HG03039 (cell line): ENCODE data around the gene FGF12.
"Not testable (repeated sequence)": the region's sequence is repeated elsewhere in the genome, so short reads cannot be mapped to it uniquely, and the experiment has no call there.

Experiments used
- ATAC-seq: cut with Tn5 transposase; IDR thresholded peaks from one replicate; pipeline ENCODE4 v1.9.1; 2021; ENCODE audit warnings: mild to moderate bottlenecking, moderate library complexity; ENCODE audit not compliant: unreplicated experiment

Gene FGF12

DNA sequence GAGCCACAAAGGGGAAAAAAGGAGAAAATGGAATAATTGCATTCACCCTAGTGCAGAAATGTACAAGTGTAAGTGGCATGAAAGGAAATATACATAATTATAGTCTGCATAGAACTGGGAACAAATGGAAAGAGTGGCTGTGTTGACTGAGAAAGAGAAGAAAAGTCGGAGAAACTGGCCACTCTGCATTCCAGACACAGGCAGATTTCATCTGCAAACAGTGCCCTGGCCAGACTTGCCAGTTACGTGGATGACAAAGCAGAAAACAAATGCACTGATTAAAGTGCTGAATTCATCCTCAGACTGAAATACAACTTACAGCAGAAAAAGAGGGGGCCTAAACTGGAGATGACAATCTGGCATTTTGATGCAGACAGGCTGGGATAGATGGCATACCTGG is 129.8 kb downstream of the FGF12 start:
- ATAC-seq, result no peak

DNA sequence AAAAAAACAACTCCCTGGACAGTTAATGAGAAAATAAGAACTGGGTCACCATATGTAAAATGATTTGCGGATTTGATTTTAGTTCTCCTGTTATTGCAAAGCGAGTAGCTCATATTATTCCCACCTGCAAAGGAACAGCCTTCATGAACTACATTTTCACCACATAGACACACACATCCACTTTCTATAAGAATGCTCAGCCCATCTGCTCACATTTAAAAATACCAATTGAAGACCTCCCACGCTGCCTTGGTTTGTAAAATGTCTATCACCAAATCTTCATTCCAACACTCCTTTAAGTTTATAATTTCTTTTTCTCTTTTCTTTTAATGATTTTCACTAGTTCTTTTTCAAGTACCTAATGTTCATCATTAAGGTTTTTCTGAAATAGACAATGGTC is 148.6 kb downstream of the FGF12 start:
- no peak for ATAC-seq

DNA sequence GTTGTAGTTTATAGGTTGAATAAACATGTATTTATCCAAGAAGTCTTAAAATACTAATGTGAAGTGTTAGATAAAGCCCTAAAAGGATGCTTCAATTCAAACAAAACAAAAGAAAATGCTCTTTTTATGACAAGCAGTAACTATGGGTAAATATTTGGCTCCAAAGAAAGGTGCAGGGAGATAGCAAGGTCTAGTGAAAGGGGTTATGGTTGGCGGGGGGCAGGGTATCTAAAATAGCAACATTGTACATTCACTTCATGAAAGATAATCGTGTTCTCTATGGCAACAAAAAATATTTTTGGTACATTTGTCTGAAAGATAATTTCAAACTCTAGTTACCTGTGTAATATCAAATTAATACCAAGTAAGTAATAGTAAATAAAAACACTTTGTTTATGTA is 149.5 kb downstream of the FGF12 start:
- no peak for ATAC-seq

DNA sequence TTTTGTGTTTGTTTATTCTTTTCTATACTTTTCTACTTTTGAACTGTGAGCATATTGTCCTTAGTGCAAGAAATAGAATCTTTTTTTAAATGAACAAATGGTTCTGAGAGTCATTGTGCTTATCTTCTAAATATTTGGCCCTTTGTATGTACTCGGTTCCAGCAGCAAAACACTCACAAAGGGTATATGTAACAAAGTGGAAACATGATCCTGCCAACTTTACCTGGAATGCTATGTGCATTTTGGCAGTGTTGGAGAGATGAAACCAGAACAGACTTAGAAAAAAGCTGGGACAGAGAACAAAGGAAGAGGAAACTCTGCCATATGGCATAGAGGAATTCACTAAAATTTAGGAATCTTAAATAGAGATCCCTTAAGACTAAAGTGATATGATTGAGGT is 150.1 kb downstream of the FGF12 start:
- ATAC-seq, result no peak

DNA sequence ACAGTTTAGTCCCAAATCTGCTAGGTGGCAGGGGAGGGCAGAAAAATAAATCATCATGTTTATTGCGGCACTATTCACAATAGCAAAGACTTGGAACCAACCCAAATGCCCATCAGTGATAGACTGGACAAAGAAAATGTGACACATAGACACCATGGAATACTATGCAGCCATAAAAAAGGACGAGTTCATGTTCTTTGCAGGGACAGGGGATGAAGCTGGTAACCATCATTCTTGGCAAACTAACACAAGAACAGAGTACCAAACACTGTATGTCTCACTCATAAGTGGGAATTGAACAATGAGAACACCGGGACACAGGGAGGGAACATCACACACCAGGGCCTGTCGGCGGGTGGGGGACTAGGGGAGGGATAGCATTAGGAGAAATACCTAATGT is 150.6 kb downstream of the FGF12 start:
- ATAC-seq, result not testable (repeated sequence)

DNA sequence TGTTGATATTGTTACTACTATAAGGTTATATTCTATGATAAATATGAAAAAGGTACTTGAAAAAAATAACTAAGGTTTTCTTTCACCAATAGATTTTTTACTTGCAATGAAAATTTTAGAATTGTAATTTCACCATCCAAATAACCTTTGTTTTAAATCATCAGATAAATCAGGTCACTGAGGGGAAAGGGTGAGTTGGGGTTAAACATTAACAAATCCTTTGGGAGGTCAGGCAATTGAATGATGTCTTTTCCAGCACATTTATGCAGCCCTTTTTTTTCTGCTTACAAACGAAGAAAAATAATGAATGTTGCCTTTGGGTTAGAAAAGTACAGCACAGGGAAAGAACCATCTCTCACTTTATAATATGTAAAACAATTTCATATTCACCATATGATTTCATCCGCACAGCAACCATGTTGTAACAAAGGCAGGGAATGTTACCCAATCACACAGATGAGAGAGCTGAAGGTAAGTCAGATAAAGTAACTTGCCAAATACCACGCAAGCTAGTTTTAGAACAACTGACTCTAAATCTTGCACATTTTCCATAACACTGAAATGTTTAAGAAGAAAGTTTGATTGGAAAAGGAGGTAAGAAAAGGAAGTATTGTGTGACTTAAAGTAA is 151.3 kb downstream of the FGF12 start:
- no peak for ATAC-seq

DNA sequence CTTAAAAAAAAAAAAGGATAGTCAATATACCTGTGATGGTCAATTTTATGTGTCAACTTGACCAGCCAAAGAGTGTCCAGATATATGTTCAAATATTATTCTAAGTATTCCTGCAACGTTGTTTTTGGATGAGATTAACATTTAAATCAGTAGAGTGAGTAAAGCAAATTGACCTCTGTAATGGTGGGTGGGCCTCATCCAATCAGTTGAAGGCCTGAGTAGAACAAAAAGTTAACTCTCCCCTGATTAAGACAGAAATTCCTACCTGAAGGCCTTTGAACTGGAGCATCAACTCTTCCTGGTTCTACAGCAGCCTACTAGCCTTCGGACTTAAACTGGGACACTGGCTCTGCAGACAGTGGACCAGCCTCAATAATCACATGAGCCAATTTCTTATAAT is 154.1 kb downstream of the FGF12 start:
- no peak for ATAC-seq

DNA sequence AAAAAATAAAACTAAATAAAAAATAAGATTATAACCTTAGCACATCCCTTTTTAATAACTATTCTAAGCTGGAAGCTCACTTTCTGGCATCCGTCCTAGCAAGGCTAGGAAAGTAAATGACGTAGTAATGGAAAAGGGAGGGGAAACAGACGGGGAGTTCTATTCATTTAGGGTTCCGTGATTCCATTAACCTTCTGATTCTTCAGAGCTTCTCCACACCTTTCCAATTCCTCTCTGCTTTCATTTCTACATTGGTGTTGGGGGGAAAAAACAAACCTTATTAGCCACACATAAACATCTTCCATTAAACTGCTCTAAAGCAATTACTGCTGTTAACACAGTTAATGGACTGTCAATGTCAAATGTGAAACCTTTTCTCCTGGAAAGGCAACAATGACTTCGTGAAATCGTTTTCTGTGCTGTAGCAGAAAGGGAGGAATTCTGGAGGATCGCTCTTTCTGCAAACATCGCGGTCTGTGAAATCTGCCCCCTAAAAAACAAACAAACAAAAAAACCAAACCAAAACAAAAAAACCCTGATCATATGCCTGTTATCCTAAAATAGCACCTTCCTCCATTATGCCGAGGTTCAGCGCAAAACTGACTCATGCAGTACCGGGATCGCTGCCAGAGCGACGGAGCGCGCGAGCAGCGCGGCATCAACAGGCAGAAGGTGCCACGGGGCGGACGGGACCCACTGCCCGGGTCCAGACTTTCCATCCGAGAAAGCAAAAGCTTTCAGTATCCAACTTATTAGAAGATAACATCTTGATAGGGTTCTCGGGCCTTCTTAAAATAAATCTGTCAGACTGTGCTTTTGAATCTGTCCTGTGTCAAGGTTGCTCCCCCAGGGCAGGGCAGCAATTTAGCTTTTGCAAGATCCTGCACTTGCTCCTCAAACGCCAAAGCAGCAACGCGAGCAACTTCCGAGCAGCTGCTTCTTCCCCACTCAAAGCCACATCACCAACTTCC is 156.2 kb downstream of the FGF12 start:
- ATAC-seq, result no peak

DNA sequence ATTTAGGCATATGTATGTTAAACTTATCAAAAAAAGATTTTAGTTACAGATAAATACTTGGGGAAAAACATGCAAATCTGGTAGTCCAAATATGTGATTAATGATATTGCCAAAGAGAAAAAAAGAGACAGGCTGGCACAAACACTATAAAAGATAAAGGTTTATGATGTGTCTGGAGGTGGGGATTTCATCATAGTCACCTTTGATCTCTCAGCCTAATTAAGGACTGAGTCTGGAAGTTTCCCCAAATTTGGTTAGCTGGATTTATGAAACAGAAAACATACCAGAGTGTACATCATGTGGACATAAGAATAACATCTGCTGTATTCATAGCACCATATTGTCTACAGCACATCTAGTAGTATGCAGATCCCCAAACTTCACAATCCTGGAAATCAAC is 157.0 kb downstream of the FGF12 start:
- ATAC-seq, result no peak

DNA sequence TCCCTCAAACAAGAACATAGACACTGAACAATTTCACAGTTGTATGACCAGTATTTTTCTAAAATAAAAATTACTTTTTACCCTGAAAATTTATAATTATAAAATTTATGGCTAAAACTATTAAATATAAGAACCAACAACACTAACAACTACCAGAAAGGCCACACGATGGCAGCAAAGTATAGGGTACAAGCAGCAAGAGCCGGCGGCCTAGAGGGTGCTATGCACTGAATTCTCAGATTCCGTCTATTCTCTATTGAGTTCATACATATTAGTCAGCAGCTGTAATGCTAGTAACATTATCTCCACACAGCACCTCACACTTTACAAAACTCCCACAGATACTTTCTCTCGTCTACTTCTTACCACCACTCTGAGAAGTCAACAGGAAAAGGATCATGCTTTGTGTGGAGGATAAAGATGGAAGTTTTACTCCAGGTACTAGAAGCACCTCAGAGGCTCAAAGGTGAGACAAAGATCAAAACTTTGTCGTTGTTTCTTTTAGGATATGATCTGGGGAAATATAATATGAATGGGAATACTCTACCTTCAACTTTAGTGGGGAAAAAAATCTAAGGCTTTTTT is 160.5 kb downstream of the FGF12 start:
- no peak for ATAC-seq

DNA sequence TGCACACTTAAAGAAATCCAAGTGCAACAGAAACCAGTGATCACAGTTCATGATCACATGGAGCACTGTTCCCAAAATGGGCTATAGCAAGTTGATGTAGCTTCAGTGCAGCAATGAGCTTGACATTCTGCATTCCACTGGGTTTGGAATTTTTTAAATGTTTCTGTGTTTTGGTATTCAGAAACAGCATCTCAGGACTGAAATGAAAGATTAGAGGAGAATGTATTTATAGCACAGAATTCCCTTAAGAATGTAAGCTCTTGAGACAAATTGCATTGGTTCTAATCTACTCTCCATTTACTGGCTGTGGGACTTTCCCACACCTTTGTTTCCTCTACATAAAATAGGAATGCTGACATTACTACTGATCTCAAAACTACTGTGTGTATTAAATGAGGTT is 162.7 kb downstream of the FGF12 start:
- ATAC-seq, result no peak

DNA sequence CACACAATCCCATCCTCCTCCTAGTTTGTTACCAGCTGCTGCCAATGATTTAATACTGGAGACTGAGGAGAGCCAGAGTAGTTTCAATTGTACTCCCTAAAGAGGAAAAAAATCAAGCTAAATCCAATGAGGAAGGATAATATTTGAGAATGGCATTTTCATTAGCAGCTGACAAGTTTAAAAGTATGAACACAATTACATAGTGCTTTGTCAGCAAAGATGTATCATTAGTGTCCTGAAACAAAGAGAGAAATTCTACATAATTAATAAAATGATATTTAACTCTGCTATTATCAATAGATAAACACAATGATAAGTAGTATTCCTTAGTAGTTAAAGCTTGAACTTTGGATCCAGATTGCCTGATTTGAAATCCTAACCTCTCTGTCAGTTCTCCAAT is 163.9 kb downstream of the FGF12 start:
- ATAC-seq, result no peak

DNA sequence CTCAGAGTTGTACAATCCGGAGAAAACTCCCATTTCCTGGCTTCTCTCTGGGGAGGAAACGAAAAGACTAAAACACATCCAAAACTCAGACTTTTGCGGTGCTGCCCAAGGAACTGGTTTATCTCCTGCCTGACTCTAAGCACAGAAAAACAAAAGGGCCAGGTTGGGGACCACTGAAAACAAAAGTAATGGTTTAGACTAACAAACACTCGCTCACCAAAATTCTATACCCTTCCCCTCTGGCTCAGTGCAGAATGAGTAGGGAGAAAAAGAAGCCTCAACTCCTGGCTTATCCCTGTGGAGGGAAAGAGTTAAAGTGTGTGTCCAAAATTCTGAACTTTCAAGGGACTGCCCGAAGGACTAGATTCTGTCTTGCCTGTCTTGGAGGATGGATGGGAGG is 173.6 kb downstream of the FGF12 start:
- no peak for ATAC-seq

DNA sequence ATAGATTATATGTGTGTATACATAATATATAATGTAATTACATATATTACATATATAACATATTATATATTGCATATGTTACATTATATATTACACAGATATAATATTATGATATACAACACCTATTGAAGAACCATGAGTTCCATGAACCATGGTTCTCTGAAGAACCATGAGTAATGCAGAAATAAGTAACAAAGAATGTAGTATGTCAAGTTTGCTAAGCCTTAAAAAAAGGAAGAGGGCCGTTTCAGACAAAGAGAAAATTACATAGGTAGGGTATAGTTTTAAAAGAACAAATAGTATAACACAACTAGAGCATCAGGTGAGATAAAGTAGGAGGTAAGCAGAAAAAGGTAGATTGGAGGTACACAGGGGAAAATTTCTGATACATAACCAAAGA is 177.0 kb downstream of the FGF12 start:
- ATAC-seq, result no peak

DNA sequence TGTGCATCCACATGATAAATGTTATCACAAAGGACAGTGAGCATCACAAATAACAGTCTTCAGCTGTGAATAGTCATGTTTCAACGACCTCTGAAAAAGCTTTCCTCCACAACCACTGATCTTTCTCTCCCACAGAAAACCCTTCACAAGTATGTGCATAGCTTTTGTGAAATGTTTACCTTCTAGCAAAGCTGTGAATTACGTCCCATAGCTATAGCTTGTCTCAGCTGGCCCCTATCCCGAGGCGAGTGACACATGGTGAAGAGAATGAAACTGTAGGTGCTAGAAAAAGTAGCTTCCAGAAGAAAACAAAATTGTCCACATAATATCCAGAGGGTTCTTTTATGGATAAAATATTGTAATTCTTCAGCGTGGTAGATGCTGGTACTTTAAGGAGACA is 182.0 kb downstream of the FGF12 start:
- ATAC-seq, result no peak

DNA sequence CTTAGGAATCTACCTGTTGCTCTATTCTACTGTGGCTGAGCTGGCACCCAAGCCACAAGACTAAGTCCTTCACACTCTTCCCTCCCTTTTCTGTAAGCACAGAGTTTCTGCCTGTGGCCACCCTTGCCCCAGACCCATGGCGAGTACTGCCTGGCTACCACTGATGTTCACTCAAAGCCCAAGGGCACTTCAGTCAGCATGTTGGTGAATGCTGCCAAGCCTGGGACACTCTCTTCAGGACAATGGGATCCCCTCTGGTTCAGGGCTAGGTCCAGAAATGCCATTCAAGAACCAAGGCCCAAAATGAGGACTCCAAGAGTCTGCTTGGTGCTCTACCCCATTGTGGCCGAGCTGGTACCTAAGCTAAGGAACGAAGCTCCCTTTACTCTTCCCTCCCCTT is 184.2 kb downstream of the FGF12 start:
- no peak for ATAC-seq

DNA sequence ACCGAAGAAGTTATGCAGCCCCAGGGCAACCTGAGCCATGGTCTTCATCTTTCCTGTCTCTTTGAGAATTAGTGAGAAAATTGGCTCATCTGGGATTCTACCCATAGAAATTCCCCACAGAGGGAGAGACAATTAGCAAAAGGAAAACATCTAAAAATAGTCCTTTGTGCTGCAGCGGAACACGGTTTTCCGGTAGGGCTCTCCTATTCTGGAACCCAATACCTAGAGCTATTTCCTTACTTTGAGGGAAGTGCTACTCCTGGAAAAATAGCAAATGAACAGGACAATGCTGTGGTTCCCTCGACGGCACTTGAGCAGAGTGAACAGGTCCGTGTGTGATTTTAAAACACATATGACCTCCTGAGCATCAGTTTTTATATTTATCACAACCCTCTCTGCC is 210.5 kb downstream of the FGF12 start:
- ATAC-seq, result no peak

DNA sequence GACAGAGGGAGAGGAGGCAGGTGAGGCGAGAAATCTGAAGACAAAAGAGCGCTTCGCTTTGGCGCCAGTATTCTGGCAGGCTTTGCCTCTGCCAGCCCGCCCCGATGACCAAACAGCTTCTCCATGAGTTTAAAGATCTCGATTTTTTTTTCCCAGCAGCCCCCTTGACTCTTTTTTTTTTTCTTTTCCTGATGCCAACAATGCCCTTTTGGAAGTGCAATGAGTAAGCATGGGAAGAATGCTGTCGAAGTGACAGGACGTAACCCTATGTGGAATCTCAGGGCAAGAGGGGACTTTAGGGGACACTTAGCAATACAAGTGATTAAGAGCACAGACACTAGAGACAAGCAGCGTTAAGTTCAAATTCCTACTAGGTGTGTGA is 211.7 kb downstream of the FGF12 start:
- ATAC-seq, result no peak

DNA sequence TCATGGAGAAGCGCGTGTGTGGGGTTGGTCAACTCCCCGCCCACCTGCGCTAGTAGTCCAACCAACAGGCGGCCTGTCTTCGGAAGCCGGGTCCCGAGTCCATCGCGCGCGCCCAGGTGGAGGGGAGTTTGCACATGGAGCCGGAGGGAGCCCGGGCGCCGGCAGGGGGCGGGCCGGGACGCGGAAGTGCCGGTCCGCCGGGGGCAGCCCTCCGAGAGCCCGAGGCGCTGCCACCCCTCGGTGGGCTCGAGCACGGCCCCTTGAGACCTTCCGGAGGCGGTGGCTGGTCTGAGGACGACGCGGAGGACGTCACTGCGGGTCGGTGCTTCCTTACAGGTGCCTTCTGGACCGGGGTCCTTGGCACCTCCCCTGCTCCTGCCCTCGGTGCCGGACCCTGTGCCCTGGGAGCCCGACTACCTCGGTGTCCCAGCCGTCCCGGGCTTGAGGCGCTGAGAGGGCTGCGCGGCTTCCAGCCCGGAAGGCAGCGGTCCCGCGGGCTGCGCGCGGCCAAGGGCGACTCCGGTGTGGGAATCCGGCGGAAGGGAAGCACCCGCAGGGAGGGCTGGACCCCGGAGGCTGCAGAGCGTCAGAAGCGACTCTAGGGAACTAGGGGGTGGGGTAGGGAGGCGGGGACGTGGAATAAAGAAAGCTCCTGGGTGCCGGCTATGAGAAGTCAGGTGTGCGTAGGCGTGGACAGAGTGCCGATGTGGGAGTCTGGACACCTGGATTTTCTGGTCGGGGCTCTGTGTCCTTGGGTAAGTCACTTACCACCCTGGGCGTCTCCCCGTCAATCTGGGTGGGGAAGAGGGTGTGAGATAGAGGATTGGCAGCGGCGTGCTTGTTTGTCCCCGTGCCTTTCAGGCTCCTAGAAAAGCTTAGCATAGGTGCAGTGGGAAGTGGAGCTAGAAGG is 212.3 kb downstream of the FGF12 start:
- ATAC-seq, result no peak

DNA sequence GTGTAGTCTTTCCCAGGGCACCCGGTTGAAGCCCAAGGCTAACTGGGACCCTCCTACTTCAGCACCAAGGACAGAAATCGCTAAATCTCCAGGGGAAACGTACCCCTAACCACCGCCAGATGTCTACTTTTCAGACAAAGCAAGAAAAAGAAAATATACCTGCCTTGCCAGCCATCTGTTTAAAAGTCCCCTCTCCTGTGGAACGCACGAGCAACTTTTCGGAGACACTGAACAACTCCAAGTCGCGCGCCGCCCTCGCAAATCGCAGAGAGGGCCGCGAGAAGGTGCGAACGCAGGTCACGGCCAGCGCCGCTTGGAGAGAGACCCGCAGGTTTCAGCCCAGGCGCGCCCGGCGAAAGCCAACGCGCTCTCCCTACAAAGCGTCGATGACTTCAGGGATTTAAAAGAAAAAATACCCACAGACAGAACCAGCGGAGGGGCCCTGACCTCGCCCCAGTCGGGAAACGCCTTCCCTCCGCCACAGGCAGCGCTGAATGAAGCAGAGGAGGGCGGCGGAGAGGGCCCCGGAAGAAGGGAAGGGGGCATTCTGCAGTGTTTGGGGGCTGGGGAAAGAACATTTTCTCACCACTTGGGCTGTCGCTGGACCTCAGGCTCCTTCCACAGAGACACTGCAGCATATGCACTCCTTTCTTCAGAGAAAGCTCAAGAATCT is 213.1 kb downstream of the FGF12 start:
- ATAC-seq, result no peak

DNA sequence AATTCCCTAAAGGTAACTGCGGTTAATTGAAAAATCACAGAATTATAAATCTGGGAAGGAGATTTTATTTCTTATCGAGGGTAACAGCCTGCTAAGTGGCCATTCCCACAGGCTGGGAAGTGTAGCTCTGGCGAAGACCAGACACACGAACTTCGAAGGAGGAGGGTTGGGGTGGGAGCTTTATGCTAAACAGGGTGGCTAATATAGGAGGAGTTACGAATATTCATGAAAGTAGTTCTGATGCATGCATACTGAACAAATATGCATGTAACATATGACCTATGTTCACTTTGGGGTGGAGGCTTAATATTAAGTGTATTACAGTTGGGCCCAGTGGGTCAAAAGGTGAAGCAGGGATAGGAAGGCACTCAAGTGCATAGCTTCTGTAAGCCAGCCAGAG is 221.6 kb downstream of the FGF12 start:
- no peak for ATAC-seq
